Activated CD8-positive, alpha-beta memory T cell treated with anti-CD3 and anti-CD28 coated beads for 1 hour (primary cell): Measurements from ENCODE around the gene PABPN1L.

Source experiments
- DNase-seq, 2 donors: peaks; one replicate each; pipeline ENCODE4 v3.0.0-alpha.2; 2020; ENCODE audit warnings: low read depth in 1 of 2; ENCODE audit errors: extremely low read depth in 1 of 2

PABPN1L gene, protein sequence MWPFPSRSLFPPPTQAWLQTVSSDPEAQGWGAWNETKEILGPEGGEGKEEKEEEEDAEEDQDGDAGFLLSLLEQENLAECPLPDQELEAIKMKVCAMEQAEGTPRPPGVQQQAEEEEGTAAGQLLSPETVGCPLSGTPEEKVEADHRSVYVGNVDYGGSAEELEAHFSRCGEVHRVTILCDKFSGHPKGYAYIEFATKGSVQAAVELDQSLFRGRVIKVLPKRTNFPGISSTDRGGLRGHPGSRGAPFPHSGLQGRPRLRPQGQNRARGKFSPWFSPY

DNA sequence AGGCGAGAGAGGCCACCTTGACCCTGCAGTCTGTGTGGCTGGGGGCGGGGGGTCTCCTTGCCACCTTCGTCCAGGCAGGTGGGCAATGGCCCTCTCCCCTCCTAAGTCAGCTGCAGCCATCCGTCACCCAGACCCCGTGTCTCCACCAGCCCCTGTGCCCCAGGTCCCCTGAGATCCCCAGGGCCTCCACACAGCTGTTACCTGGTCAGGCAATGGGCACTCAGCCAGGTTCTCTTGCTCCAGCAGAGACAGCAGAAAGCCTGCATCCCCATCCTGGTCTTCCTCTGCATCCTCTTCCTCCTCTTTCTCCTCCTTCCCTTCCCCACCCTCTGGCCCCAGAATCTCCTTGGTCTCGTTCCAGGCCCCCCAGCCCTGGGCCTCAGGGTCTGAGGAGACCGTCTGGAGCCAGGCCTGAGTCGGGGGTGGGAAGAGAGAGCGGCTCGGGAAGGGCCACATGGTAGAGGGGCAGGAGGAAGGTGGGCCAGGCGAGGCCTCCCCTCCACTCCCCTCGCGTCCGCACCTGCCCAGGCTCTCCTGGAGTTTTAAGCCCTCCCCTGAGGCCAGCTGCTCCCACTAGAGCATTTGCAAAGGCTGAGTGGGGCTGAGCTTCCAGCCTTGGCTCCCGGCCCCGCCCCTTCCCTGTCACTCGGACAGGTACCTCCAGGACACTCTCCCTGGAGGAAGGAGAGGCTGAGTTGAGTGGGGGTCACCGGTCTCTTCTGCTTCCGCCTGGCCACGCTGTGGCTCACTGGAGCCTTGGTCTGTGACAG, at the start of gene PABPN1L:
TSS of gene PABPN1L (minus strand) at position 510 of the 770 bp plus-strand sequence. CDS start at position 456, 54 bp downstream.
- no peak for DNase-seq

GRCh38 chr16:88915639-88916327, 49.3 kb upstream of the PABPN1L start:
- no peak for DNase-seq

DNA sequence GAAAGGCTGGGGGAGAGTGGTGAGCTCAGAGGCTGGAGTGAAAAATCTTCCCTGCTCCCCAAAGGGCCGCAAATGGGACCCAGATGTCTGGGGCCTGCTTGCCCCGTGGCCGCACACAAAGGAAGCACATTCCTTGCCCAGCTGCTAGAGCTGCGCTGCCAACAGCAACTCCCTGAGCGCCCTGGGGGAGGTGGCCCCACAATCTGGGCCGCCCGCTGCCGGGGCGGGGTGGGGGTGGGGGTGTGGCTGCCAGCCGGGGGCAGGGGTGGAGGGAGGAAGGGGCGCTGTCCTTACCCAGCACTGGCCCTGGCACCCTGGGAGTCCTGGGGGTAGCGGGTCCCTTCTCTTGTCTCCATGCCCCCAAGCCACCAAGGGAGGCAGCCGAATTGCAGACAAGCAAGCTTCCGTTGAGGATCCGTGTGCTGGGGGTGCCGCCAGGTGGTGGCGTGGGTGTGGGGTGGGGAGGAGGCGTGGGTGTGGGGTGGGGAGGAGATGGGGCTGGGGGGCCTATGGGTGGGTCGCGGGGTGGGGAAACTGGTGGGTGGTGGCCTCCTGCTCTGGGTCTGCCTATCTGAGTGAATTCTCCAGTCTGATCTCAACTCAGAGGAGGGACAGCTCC, 48.4 kb upstream of the PABPN1L start:
- DNase-seq: no peak

DNA sequence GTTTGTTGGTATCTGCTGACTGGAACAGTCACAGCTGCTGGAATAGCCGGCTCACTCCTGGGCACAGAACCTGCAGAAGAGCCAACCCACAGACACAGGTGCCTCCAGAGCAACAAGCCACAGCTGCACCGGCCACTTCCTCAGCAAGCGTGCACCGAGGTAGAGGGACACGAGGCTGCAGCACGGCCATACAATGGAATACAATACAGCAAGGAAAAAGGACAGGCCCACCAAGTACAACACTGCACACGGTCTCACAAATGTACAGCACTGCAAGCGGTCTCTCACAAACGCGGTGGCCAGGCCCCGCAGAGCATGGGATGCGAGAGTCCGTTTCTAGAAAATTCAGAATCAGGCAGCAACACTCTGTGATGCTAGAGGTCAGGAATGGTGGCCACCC, 47.4 kb upstream of the PABPN1L start:
- no peak for DNase-seq

DNA sequence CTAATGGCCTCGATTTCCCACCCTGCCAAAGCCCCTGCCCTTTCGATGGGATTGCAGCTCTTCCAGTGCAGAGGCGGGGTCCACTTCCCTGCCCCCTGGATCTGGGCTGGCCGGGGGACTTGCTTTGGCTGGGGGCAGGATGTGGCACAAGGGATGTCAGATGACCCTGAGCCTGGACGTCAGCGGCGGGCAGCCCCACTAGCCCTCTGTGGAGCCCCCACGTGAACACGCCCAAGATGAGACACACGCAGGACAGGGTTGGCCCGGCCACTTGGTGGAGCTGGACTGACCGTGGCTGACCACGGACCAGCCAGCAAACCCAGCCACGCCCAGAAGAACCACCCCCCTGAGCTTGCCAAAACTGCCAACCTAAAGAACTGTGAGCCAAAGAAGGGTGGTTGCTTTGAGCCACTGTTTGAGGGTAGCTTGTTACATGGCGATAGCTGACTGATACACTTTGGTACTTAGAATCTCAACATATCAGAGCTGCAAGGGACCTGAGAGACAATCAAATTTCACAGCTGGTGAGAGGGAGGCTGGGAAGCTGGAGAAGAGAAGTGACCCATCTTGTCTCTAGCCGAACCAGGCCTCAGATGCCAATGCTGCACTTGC, 46.6 kb upstream of the PABPN1L start:
- no peak for DNase-seq

DNA sequence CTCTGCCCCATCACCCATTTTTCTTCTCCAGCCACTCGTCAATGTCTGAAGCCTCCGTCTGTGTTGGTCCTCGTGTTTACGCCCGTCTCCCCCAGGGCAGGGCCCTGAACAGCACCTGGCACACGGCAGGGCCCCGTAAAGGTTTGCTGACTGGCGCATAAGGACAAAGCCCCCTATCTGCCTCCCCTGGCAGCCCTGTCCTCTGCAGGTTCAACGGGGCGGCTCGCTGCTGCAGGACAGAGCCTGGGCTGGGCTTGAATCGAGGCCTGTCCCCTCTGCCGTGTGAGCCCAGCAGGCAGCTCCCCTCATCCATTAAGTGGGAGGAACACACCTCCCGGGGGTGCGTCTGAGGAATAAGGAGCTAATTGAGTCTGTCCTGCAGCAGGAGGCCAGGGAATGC, 46.1 kb upstream of the PABPN1L start:
- no peak for DNase-seq

DNA sequence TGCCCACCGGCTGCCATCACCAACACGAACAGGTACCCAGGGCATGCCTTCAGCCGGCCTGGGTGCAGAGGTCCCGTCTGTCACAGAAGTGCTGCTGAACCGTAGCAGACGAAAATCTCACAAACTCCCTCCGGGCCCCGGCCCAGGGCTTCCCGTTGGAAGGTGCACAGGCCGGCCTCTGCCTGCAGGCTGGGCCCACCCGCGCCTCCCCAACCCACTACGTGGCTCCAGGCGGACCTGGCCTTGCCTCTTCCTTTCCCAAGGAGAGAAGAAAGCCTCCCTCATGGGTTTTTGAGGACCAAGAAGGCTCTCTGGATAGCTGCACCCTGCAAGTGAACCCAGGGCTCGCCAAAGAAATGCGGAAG, 45.5 kb upstream of the PABPN1L start:
- DNase-seq: no peak

DNA sequence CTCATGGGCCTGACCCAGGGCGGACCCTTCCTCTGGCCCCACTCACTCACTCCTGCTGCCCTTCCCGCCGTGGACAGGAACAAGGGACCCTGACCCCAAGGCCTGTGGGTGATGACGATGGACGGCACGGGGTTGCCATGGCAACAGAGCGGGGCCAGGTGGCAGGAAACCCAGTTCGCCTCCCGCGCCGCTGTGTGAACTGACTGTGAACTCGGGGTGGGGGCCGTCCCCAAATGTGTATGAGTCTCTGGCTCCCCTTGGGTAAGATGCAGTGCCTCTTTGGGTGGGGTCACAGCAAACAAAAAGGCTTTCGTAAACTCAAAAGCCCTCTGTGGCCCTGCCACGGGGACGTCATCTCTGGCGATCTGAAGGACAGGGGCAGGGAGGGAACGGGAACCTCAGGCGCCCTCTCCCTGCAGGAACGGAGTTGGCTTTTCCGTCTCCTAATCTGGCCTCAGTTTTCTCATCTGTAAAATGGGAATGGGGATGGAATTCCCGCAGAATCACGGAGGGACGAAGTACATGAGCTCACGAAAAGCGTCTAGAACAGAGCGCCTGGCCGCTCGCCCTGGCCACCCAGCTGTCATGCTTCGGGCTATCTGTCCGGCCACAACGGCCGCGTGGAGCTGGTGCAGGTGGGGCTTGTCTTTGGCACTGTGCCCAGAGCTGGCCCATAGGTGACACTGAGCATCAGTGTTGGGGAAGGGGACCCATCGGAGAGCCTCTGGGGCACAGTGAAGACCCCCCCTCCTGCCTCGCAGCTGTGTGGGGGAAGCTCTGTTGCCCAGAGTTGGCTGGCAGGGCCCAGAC, 44.9 kb upstream of the PABPN1L start:
- DNase-seq: no peak

DNA sequence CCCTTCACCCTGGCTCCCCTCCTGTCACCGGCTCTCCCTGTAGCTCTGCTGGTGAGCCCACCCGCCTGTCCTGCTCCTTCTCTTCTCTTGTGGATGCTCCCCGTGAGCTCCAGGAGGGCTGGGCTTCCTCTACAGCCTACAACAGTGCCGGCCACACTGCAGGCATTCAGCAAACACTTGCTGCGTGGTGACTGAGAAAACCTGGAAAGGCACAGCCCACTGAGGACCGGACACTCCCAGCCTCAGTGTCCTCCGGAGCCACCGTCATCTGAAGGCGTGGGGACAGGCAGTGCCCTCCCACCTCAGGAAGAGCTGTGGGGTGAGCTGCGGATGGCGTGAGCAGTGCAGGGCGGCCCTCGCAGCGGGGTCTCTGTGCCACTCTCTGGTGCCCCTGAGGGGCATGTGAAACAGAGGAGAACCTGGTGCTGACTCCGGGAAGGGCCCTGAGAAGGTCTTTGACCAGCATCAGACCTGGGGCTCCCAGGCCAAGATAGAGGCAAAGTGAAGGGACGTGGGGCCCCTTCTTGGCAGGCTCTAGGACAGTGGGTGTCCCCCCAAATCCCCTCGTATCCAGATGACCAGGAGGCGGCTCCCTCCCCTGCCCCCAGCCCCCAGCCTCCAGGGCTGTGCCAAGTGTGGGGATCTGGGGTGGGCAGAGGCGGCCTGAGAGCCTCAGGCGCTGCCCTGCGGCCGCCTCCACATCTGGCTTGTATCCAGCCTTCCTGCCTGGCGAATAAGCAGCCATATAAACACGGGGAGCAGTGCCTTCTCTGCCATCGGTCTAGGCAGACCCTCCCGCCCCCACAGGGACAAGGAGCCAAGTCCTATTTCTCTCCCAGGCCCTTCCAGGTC, 44.0 kb upstream of the PABPN1L start:
- DNase-seq: no peak

DNA sequence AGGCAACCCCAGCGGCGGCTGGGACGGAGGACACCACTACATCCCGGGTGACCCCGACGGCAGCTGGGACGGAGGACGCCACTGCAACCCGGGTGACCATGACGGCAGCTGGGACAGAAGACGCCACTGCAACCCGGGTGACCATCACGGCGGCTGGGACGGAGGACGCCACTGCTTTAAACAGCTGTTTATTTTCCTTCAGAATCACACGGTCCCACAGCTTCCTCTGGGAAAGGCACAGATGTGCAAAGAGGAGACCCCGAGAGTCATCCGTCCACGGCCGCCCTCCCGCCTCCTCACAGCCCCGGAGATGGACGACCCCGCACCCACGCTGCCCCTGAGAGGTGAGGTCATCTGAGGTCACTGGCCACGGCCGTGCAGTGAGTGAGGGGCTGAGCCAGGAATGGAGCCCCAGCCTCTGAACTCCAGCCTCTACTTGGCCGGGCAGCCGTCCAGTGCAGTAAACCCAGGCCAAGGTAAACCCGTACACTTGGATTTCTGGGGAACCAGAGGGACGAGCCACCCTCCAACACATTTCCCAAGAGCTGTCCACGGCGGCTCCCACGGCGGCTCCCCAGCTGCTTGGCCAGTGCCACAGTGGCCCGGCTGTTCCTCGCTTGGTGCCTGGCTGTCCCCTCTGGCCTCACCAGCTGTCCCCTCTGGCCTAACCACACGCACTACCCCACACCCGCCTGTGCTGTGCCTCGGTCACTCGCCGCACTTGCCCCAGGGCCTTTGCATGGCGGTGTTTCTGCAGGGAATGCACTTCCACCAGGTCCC, 43.2 kb upstream of the PABPN1L start:
- DNase-seq: no peak

DNA sequence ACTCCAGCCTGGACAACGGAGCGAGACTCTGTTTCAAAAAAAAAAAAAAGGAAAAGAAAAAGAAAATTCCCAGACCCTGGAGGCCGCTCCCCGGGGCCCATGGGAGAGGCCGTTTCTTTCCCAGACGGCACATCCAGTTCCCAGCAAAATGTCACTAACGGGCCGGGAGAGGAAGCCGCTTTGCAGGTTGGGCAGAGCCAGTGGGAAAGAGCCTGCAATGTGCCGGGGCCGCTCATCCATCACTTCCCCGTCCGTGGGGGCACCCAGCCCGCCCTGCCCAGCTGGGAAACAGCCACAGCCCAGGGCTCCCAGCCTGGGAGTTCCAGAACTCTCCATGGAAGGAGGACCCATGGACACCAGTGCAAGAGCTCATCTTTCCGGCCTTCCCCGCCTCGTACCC, 41.8 kb upstream of the PABPN1L start:
- DNase-seq: no peak

GRCh38 chr16:88907768-88908167, 41.3 kb upstream of the PABPN1L start:
- no peak for DNase-seq

- DNase-seq: no peak
Observed at GRCh38 chr16:88906535-88907105, 40.2 kb upstream of the PABPN1L start.

DNA sequence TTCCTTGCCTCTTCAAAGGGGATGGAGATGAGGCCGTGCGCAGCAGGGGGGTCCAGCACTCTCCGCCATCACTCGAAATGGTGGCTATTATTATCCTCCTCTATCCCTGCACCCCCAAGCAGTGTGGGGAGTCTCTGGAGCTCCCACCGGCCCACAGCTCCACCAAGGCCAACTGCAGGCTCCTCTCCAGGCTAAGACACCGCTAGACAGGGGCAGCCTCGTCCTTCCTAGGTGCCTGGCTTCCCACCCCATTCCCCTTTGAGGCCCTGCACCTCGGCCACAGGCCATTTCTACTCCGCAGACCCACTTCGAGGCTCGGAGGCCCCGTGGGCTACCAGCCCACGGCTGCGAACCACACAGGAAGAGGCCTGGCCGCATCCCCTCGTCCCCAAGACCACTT, 39.6 kb upstream of the PABPN1L start:
- no peak for DNase-seq

- DNase-seq: no peak
Observed at GRCh38 chr16:88905563-88905962, 39.1 kb upstream of the PABPN1L start.

DNA sequence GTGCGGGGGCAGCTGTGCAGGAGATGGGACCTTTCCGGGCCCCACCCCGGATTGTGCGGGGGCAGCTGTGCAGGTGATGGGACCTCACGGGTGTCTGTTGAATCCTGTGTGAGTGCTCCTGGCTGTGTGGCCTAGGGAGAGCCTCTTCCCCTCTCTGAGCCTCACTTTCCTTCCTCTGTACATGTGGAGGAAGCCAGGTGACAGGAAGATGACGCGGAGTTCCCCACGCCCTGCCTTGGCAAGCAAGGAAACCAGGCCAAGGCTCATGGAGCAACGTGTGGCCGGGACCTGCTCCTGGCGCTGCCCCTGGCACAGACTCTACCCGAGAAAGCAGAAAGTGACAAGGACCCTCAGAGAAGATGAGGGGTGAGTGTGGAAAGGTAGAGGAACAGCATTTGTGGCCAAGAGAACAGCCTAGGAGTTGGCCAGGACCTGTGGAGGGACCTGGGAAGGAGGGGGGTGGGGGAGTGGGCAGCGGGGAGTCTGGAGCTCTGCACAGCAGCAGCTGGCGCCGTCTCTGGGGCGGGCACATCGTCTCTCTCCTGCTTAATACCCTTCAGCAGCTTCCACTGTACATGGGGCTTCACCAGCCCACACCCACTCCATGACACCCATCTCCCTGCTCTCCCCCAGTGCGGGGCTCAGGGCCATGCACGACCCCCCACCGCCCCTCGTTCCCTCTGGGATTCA, 38.4 kb upstream of the PABPN1L start:
- DNase-seq: no peak

GRCh38 chr16:88903267-88903666, 36.8 kb upstream of the PABPN1L start:
- DNase-seq: no peak

DNA sequence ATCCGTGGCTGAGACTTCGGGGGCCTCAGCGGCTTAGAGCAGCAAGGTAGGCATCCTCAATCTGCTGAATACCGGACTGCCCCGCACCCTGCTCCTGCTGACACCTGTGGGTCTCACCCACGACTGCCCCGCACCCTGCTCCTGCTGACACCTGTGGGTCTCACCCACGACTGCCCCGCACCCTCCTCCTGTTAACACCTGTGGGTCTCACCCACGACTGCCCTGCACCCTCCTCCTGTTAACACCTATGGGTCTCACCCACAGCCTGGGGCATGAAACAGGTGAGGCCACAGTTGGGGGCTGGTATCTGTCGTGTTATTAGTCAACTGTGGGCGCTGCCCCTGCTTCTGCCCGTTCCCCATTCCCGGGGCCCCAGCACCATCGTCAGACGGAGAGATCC, 36.3 kb upstream of the PABPN1L start:
- no peak for DNase-seq
